Suprapubic skin (tissue), 4 donors: ENCODE measurements around the gene PANX2. TPM values are rescaled to one million over a fixed set of nuclear protein-coding genes. Genes with fewer than 3 reads are reported as not detected.
"Not testable (repeated sequence)": the region's sequence is repeated elsewhere in the genome, so short reads cannot be mapped to it uniquely, and the experiment has no call there.

Source experiments
- DNase-seq, 2 donors: peaks; one replicate each; pipeline ENCODE4 v3.0.0-alpha.2; 2019; ENCODE audit warnings: low spot score in 2 of 2
- H3K27ac ChIP-seq: fragments of 200-600 bp; sonication (generic); one replicate; pipeline ENCODE4 v1.5.1; 2019
- H3K27me3 ChIP-seq: fragments of 200-600 bp; sonication (generic); one replicate; pipeline ENCODE4 v1.5.1; 2019
- H3K36me3 ChIP-seq: fragments of 200-600 bp; sonication (generic); one replicate; pipeline ENCODE4 v1.5.1; 2019
- H3K4me1 ChIP-seq: fragments of 200-600 bp; sonication (generic); one replicate; pipeline ENCODE4 v1.5.1; 2019
- H3K4me3 ChIP-seq: fragments of 200-600 bp; sonication (generic); one replicate; pipeline ENCODE4 v1.5.1; 2019; ENCODE audit warnings: mild to moderate bottlenecking
- H3K9me3 ChIP-seq: fragments of 200-600 bp; sonication (generic); one replicate; pipeline ENCODE4 v1.5.1; 2019
- CTCF ChIP-seq, 2 donors: fragments of 200-600 bp in 1 of 2; fragments of 450-650 bp in 1 of 2; sonication (generic) in 1 of 2; IDR thresholded peaks; one replicate each; pipeline ENCODE4 v1.5.1; 2016 to 2019; ENCODE audit warnings: antibody characterized with exemption in 2 of 2, mild to moderate bottlenecking in 1 of 2, moderate library complexity in 1 of 2
- EP300 ChIP-seq: sonication (generic); formaldehyde crosslinking; IDR thresholded peaks from one replicate; pipeline ENCODE4 v1.6.1; 2017; ENCODE audit warnings: antibody characterized with exemption
- POLR2A ChIP-seq, 2 donors: fragments of 450-650 bp; IDR thresholded peaks; one replicate each; pipeline ENCODE4 v1.6.1; 2017; ENCODE audit warnings: antibody characterized with exemption in 2 of 2, mild to moderate bottlenecking in 2 of 2, moderate library complexity in 2 of 2
- POLR2AphosphoS5 ChIP-seq, 3 donors: sonication (generic); formaldehyde crosslinking; IDR thresholded peaks; one replicate each; pipeline ENCODE4 v1.6.1; 2017; ENCODE audit warnings: antibody characterized with exemption in 3 of 3
- WGBS: methylation state at CpG from one replicate; pipeline ENCODE4 v1.1.5; 2018; 5-methylcytosine and 5-hydroxymethylcytosine counted together
- total RNA-seq, 4 donors: library from RNA; depleted of rRNA; stranded (reverse); fragments of >200 nt; gene quantifications; one replicate each; pipeline ENCODE4 v1.1.0, GENCODE V29; 2016

PANX2 gene
- total RNA-seq, 4 donors from 2014 or later = 1.2 to 2.8 (median 2.2) TPM

- peaks cover 8% of the 10 kb centered on the region for H3K4me1 ChIP-seq
- TF ChIP-seq POLR2AphosphoS5 (IDR thresholded peaks at IDR 0.05) (no peak), POLR2A (IDR thresholded peaks at IDR 0.05) (no peak), CTCF (IDR thresholded peaks at IDR 0.05) (no peak), EP300 (no peak)
- no peaks in the 10 kb centered on the region for H3K36me3 ChIP-seq
- peaks cover 23% of the 10 kb centered on the region for H3K27me3 ChIP-seq
- H3K9me3 ChIP-seq = no peaks in the 10 kb centered on the region
- peak in 1 of 2 donors; percentile 57 for DNase-seq
- 91% methylated on average over 28 of the region's 28 CpGs for WGBS
- H3K4me3 ChIP-seq = no peak overlapping the region
- no peak overlapping the region for H3K27ac ChIP-seq
Observed at GRCh38 chr22:50165436-50166123, 5.0 kb upstream of the PANX2 start.

- no peak for DNase-seq
- TF ChIP-seq EP300 (no peak), POLR2A (IDR thresholded peaks at IDR 0.05) (no peak), CTCF (IDR thresholded peaks at IDR 0.05) (no peak), POLR2AphosphoS5 (IDR thresholded peaks at IDR 0.05) (no peak)
- Histone ChIP-seq H3K4me3 (no peak overlapping the region), H3K4me1 (peaks cover 18% of the 10 kb centered on the region), H3K27me3 (peaks cover 30% of the 10 kb centered on the region), H3K9me3 (no peaks in the 10 kb centered on the region), H3K36me3 (no peaks in the 10 kb centered on the region), H3K27ac (no peak overlapping the region)
- 58% methylated on average over 11 of the region's 11 CpGs for WGBS
Observed at GRCh38 chr22:50167689-50168489, 2.6 kb upstream of the PANX2 start.

- H3K9me3 ChIP-seq, H3K36me3 ChIP-seq, H3K27ac ChIP-seq, DNase-seq, H3K4me3 ChIP-seq: not testable (repeated sequence)
- WGBS = 75% methylated on average over 5 of the region's 5 CpGs
- Histone ChIP-seq H3K27me3 (peaks cover 28% of the 10 kb centered on the region), H3K4me1 (peaks cover 18% of the 10 kb centered on the region)
Observed at GRCh38 chr22:50168490-50169180, 1.9 kb upstream of the PANX2 start.

GRCh38 chr22:50169181-50169759 is 1.3 kb upstream of the PANX2 start:
- H3K4me1 ChIP-seq = peaks cover 18% of the 10 kb centered on the region
- WGBS = 23% methylated on average over 29 of the region's 36 CpGs
- peaks cover 32% of the 10 kb centered on the region for H3K27me3 ChIP-seq
- no peaks in the 10 kb centered on the region for H3K9me3 ChIP-seq
- H3K27ac ChIP-seq = no peak overlapping the region
- TF ChIP-seq EP300 (no peak), CTCF (IDR thresholded peaks at IDR 0.05) (no peak), POLR2AphosphoS5 (IDR thresholded peaks at IDR 0.05) (no peak), POLR2A (IDR thresholded peaks at IDR 0.05) (no peak)
- peak in 1 of 2 donors; percentile 55 for DNase-seq
- no peaks in the 10 kb centered on the region for H3K36me3 ChIP-seq
- peak overlapping the region; percentile 72 for H3K4me3 ChIP-seq

- Histone ChIP-seq H3K4me3 (peak overlapping the region; percentile 72), H3K27me3 (peaks cover 37% of the 10 kb centered on the region), H3K4me1 (peaks cover 18% of the 10 kb centered on the region), H3K36me3 (no peaks in the 10 kb centered on the region), H3K27ac (no peak overlapping the region), H3K9me3 (no peaks in the 10 kb centered on the region)
- 0% methylated on average over 17 of the region's 70 CpGs for WGBS
- no peak for DNase-seq
- no peak for TF ChIP-seq EP300
- no peak for TF ChIP-seq CTCF (IDR thresholded peaks at IDR 0.05)
- no peak for TF ChIP-seq POLR2A (IDR thresholded peaks at IDR 0.05)
- TF ChIP-seq POLR2AphosphoS5 (IDR thresholded peaks at IDR 0.05) = no peak
Observed at GRCh38 chr22:50169774-50170341, 673 bp upstream of the PANX2 start.
